Measurements from ENCODE around the gene GPR37L1. TPM values are rescaled to one million over a fixed set of nuclear protein-coding genes. Genes with fewer than 3 reads are reported as not detected.

GPR37L1 gene
- total and polyA plus RNA-seq, 2 donors: under 0.01 to 0.09 TPM

- peaks cover 0 to 3% of the 10 kb centered on the region in 2 donors for H3K4me1 ChIP-seq (ENCODE audit: control insufficient read depth in 2 of 2, insufficient read depth in 2 of 2, low read length in 2 of 2)
- 92% methylated on average over 10 of the region's 10 CpGs for WGBS
- no peaks in the 10 kb centered on the region for H3K36me3 ChIP-seq (ENCODE audit: control insufficient read depth in 2 of 2, insufficient read depth in 2 of 2, low read length in 1 of 2)
- H3K27ac ChIP-seq (ENCODE audit: low read depth in 1 of 2, low read length in 1 of 2): no peak overlapping the region
- no peaks in the 10 kb centered on the region for H3K9me3 ChIP-seq (ENCODE audit: control insufficient read depth in 2 of 2, insufficient read depth in 1 of 2, low read length in 1 of 2)
- H3K27me3 ChIP-seq (ENCODE audit: control insufficient read depth in 2 of 2, insufficient read depth in 1 of 2, low read length in 1 of 2): peaks cover 0 to 7% of the 10 kb centered on the region in 2 donors
- H3K4me3 ChIP-seq (ENCODE audit: low read length in 2 of 2): no peak overlapping the region
- no peak for DNase-seq (ENCODE audit: low read depth in 6 of 9, low spot score in 9 of 9)
Observed at GRCh38 chr1:202117898-202118371, 4.8 kb upstream of the GPR37L1 start.

- DNase-seq (ENCODE audit: low read depth in 6 of 9, low spot score in 9 of 9): no peak
- peaks cover 0 to 8% of the 10 kb centered on the region in 2 donors for H3K27me3 ChIP-seq (ENCODE audit: control insufficient read depth in 2 of 2, insufficient read depth in 1 of 2, low read length in 1 of 2)
- H3K4me3 ChIP-seq (ENCODE audit: low read length in 2 of 2): no peak overlapping the region
- no peaks in the 10 kb centered on the region for H3K9me3 ChIP-seq (ENCODE audit: control insufficient read depth in 2 of 2, insufficient read depth in 1 of 2, low read length in 1 of 2)
- no peaks in the 10 kb centered on the region for H3K4me1 ChIP-seq (ENCODE audit: control insufficient read depth in 2 of 2, insufficient read depth in 2 of 2, low read length in 2 of 2)
- 90% methylated on average over 7 of the region's 7 CpGs for WGBS
- no peak overlapping the region for H3K27ac ChIP-seq (ENCODE audit: low read depth in 1 of 2, low read length in 1 of 2)
- H3K36me3 ChIP-seq (ENCODE audit: control insufficient read depth in 2 of 2, insufficient read depth in 2 of 2, low read length in 1 of 2): no peaks in the 10 kb centered on the region
Observed at GRCh38 chr1:202121006-202121405, 1.7 kb upstream of the GPR37L1 start.

- H3K27ac ChIP-seq (ENCODE audit: low read depth in 1 of 2, low read length in 1 of 2): no peak overlapping the region
- 96% methylated on average over 10 of the region's 10 CpGs for WGBS
- DNase-seq (ENCODE audit: low read depth in 6 of 9, low spot score in 9 of 9): no peak
Observed at GRCh38 chr1:202123336-202123813, 658 bp downstream of the GPR37L1 start.

DNA sequence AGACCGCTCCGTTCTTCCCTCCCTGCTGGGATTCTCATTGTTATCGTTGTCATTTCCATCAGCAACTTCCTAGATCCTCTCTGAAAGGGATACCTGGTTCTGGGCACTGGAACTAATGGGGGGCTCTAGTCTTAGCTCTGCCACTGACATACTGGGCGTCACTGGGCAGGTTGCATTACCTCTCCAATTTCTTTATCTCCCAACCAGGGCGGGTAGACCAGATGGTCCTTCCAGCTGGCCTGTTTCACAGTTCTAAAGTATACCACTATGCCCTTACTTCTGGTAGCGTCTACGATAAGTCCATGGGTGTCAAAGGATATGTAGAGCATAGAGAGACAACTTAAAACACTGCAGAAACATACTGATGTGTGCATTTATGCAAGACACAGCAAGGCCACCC, 1.4 kb downstream of the GPR37L1 start:
- Histone ChIP-seq H3K27ac (ENCODE audit: low read depth in 1 of 2, low read length in 1 of 2) (no peak overlapping the region), H3K4me3 (ENCODE audit: low read length in 2 of 2) (no peak overlapping the region), H3K36me3 (ENCODE audit: control insufficient read depth in 2 of 2, insufficient read depth in 2 of 2, low read length in 1 of 2) (no peaks in the 10 kb centered on the region), H3K4me1 (ENCODE audit: control insufficient read depth in 2 of 2, insufficient read depth in 2 of 2, low read length in 2 of 2) (no peaks in the 10 kb centered on the region), H3K9me3 (ENCODE audit: control insufficient read depth in 2 of 2, insufficient read depth in 1 of 2, low read length in 1 of 2) (peaks cover 0 to 4% of the 10 kb centered on the region in 2 donors), H3K27me3 (ENCODE audit: control insufficient read depth in 2 of 2, insufficient read depth in 1 of 2, low read length in 1 of 2) (peaks cover 0 to 12% of the 10 kb centered on the region in 2 donors)
- DNase-seq (ENCODE audit: low read depth in 6 of 9, low spot score in 9 of 9): no peak
- WGBS: 95% methylated on average over 7 of the region's 7 CpGs

More at GRCh38 chr1:202123336-202123813, 658 bp downstream of the GPR37L1 start:
- Histone ChIP-seq H3K4me3 (ENCODE audit: low read length in 2 of 2) (no peak overlapping the region), H3K4me1 (ENCODE audit: control insufficient read depth in 2 of 2, insufficient read depth in 2 of 2, low read length in 2 of 2) (no peaks in the 10 kb centered on the region), H3K27me3 (ENCODE audit: control insufficient read depth in 2 of 2, insufficient read depth in 1 of 2, low read length in 1 of 2) (peaks cover 0 to 12% of the 10 kb centered on the region in 2 donors), H3K9me3 (ENCODE audit: control insufficient read depth in 2 of 2, insufficient read depth in 1 of 2, low read length in 1 of 2) (peaks cover 0 to 4% of the 10 kb centered on the region in 2 donors), H3K36me3 (ENCODE audit: control insufficient read depth in 2 of 2, insufficient read depth in 2 of 2, low read length in 1 of 2) (no peaks in the 10 kb centered on the region)

GRCh38 chr1:202125611-202126010, 2.9 kb downstream of the GPR37L1 start:
- peaks cover 0 to 4% of the 10 kb centered on the region in 2 donors for H3K9me3 ChIP-seq (ENCODE audit: control insufficient read depth in 2 of 2, insufficient read depth in 1 of 2, low read length in 1 of 2)
- 98% methylated on average over 8 of the region's 8 CpGs for WGBS
- DNase-seq (ENCODE audit: low read depth in 6 of 9, low spot score in 9 of 9): no peak
- H3K4me1 ChIP-seq (ENCODE audit: control insufficient read depth in 2 of 2, insufficient read depth in 2 of 2, low read length in 2 of 2): peaks cover 0 to 3% of the 10 kb centered on the region in 2 donors
- no peak overlapping the region for H3K27ac ChIP-seq (ENCODE audit: low read depth in 1 of 2, low read length in 1 of 2)
- peaks cover 0 to 10% of the 10 kb centered on the region in 2 donors for H3K27me3 ChIP-seq (ENCODE audit: control insufficient read depth in 2 of 2, insufficient read depth in 1 of 2, low read length in 1 of 2)
- no peaks in the 10 kb centered on the region for H3K36me3 ChIP-seq (ENCODE audit: control insufficient read depth in 2 of 2, insufficient read depth in 2 of 2, low read length in 1 of 2)
- H3K4me3 ChIP-seq (ENCODE audit: low read length in 2 of 2): no peak overlapping the region

GRCh38 chr1:202126426-202126825, 3.7 kb downstream of the GPR37L1 start:
- DNase-seq (ENCODE audit: low read depth in 6 of 9, low spot score in 9 of 9): no peak
- Histone ChIP-seq H3K9me3 (ENCODE audit: control insufficient read depth in 2 of 2, insufficient read depth in 1 of 2, low read length in 1 of 2) (peaks cover 0 to 4% of the 10 kb centered on the region in 2 donors), H3K27me3 (ENCODE audit: control insufficient read depth in 2 of 2, insufficient read depth in 1 of 2, low read length in 1 of 2) (peaks cover 0 to 8% of the 10 kb centered on the region in 2 donors), H3K4me3 (ENCODE audit: low read length in 2 of 2) (no peak overlapping the region), H3K36me3 (ENCODE audit: control insufficient read depth in 2 of 2, insufficient read depth in 2 of 2, low read length in 1 of 2) (no peaks in the 10 kb centered on the region), H3K4me1 (ENCODE audit: control insufficient read depth in 2 of 2, insufficient read depth in 2 of 2, low read length in 2 of 2) (peaks cover 0 to 8% of the 10 kb centered on the region in 2 donors), H3K27ac (ENCODE audit: low read depth in 1 of 2, low read length in 1 of 2) (no peak overlapping the region)
- WGBS: 8% methylated on average over 9 of the region's 9 CpGs

DNA sequence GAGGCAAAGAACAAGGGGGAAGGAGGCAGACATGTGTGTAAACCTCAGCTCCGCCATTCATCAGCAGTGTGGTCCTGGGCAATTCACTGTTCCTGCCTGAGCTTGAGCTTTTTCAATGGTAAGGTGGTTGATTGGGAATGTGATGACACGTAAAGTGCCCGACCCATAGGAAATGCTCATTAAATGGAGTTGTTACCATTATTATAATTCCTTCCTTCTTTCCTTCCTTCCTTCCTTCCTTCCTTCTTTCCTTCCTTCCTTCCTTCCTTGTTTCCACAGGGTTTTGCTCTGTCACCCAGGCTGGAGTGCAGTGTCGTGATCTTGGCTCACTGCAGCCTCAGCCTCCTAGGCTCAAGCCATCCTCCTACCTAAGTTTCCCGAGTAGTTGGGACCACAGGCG, 4.3 kb downstream of the GPR37L1 start:
- H3K27me3 ChIP-seq (ENCODE audit: control insufficient read depth in 2 of 2, insufficient read depth in 1 of 2, low read length in 1 of 2): peaks cover 0 to 8% of the 10 kb centered on the region in 2 donors
- DNase-seq (ENCODE audit: low read depth in 6 of 9, low spot score in 9 of 9): no peak
- peaks cover 0 to 4% of the 10 kb centered on the region in 2 donors for H3K9me3 ChIP-seq (ENCODE audit: control insufficient read depth in 2 of 2, insufficient read depth in 1 of 2, low read length in 1 of 2)
- H3K27ac ChIP-seq (ENCODE audit: low read depth in 1 of 2, low read length in 1 of 2): no peak overlapping the region
- peaks cover 0 to 15% of the 10 kb centered on the region in 2 donors for H3K4me1 ChIP-seq (ENCODE audit: control insufficient read depth in 2 of 2, insufficient read depth in 2 of 2, low read length in 2 of 2)
- H3K36me3 ChIP-seq (ENCODE audit: control insufficient read depth in 2 of 2, insufficient read depth in 2 of 2, low read length in 1 of 2): peaks cover under 1 to 2% of the 10 kb centered on the region in 2 donors
- no peak overlapping the region for H3K4me3 ChIP-seq (ENCODE audit: low read length in 2 of 2)
- 96% methylated on average over 6 of the region's 6 CpGs for WGBS

DNA sequence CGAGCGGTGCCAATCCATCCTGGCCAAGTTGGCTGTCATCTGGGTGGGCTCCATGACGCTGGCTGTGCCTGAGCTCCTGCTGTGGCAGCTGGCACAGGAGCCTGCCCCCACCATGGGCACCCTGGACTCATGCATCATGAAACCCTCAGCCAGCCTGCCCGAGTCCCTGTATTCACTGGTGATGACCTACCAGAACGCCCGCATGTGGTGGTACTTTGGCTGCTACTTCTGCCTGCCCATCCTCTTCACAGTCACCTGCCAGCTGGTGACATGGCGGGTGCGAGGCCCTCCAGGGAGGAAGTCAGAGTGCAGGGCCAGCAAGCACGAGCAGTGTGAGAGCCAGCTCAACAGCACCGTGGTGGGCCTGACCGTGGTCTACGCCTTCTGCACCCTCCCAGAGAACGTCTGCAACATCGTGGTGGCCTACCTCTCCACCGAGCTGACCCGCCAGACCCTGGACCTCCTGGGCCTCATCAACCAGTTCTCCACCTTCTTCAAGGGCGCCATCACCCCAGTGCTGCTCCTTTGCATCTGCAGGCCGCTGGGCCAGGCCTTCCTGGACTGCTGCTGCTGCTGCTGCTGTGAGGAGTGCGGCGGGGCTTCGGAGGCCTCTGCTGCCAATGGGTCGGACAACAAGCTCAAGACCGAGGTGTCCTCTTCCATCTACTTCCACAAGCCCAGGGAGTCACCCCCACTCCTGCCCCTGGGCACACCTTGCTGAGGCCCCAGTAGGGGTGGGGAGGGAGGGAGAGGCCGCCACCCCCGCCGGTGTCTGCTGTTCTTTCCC, 5.3 kb downstream of the GPR37L1 start:
- Histone ChIP-seq H3K4me1 (ENCODE audit: control insufficient read depth in 2 of 2, insufficient read depth in 2 of 2, low read length in 2 of 2) (peaks cover 0 to 24% of the 10 kb centered on the region in 2 donors), H3K4me3 (ENCODE audit: low read length in 2 of 2) (no peak overlapping the region), H3K27ac (ENCODE audit: low read depth in 1 of 2, low read length in 1 of 2) (no peak overlapping the region), H3K36me3 (ENCODE audit: control insufficient read depth in 2 of 2, insufficient read depth in 2 of 2, low read length in 1 of 2) (peaks cover 9 to 12% of the 10 kb centered on the region in 2 donors), H3K9me3 (ENCODE audit: control insufficient read depth in 2 of 2, insufficient read depth in 1 of 2, low read length in 1 of 2) (peaks cover 0 to 8% of the 10 kb centered on the region in 2 donors), H3K27me3 (ENCODE audit: control insufficient read depth in 2 of 2, insufficient read depth in 1 of 2, low read length in 1 of 2) (peaks cover 0 to 6% of the 10 kb centered on the region in 2 donors)
- no peak for DNase-seq (ENCODE audit: low read depth in 6 of 9, low spot score in 9 of 9)
- 98% methylated on average over 26 of the region's 26 CpGs for WGBS

Measured in thymus (tissue), 11 donors.